HL-60 (cell line): ENCODE data around the gene WNT3.

Experiments
- DNase-seq, 2 experiments: peaks; one replicate each; pipeline ENCODE4 v3.0.0-alpha.2; 2010 to 2020; ENCODE audit warnings: low read depth in 1 of 2, low spot score in 1 of 2
- H3K27ac ChIP-seq: fragments of 250-450 bp; sonication (Bioruptor Pico); replicated peaks from 2 replicates; pipeline ENCODE4 v1.5.1; 2020; ENCODE audit warnings: mild to moderate bottlenecking, moderate library complexity
- H3K27me3 ChIP-seq: fragments of 250-450 bp; sonication (Bioruptor Pico); 2 replicates; pipeline ENCODE4 v1.5.1; 2021; ENCODE audit warnings: mild to moderate bottlenecking, moderate library complexity; ENCODE audit not compliant: insufficient read depth, poor library complexity, severe bottlenecking
- H3K4me3 ChIP-seq: replicated peaks from 2 replicates; pipeline ENCODE4 v1.5.1; 2011; ENCODE audit warnings: mild to moderate bottlenecking, control low read depth, low read length; ENCODE audit not compliant: insufficient read depth
- GABPA ChIP-seq: IDR thresholded peaks from 2 replicates; pipeline ENCODE4 v1.6.1; 2012; ENCODE audit warnings: low read depth
- POLR2AphosphoS5 ChIP-seq: IDR thresholded peaks from 2 replicates; pipeline ENCODE4 v1.6.1; 2012; ENCODE audit warnings: low read depth
- REST ChIP-seq: IDR thresholded peaks from 2 replicates; pipeline ENCODE4 v1.6.1; 2012; ENCODE audit warnings: low read depth; ENCODE audit not compliant: insufficient replicate concordance
- SPI1 ChIP-seq: IDR thresholded peaks from 2 replicates; pipeline ENCODE4 v1.6.1; 2012; ENCODE audit warnings: low read depth, mild to moderate bottlenecking, borderline replicate concordance
- TF ChIP-seq, protein P1 (sequence below): IDR thresholded peaks from one replicate; pipeline ENCODE4 v1.5.1; 2011; ENCODE audit warnings: low read length, control low read depth, inconsistent platforms; ENCODE audit not compliant: insufficient read depth

Gene WNT3

DNA sequence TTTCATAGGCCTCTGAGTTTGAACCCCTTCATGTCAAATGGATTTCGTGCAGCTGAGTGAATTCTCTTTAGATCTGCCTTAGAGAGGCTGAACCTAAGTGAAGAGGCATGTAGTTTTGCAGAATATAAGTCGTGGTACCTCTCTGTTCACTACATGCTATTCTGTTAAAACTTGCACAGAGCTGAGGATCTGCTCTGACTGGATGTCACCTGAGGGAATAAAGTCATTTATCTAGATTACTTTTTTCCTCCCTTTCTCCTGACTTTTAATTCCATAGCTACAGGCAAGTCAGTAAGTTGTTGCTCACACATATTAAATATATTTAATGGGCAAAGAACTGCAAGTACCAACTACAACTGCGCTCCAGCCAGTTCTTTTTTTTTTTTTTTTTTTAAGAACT is 64.7 kb downstream of the WNT3 start:
- DNase-seq: no peak
- H3K4me3 ChIP-seq: no peak overlapping the region
- no peaks in the 10 kb centered on the region for H3K27me3 ChIP-seq
- TF ChIP-seq REST (no peak), SPI1 (no peak)
- H3K27ac ChIP-seq: no peak overlapping the region

DNA sequence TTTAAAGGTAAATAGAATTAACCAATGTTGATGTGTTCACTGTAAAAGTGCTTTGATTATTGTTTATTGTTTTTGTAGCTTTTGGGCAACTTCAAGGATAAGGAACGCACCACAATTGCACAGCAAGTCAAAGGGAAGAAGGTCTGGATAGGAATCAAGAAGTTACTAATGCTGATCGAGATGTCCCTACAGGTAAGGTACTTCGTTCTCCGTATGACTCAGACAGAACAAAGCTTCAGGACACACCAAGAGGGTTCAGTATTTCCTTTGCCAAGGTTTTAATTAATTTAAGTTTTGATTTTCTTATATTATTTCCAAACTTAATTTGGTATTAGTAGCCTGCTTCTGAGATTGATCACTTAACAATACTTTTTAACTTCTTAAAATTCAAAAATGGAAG is 67.1 kb downstream of the WNT3 start:
- no peak for DNase-seq
- Histone ChIP-seq H3K27ac (no peak overlapping the region), H3K4me3 (no peak overlapping the region), H3K27me3 (no peaks in the 10 kb centered on the region)
- TF ChIP-seq, protein P1, sequence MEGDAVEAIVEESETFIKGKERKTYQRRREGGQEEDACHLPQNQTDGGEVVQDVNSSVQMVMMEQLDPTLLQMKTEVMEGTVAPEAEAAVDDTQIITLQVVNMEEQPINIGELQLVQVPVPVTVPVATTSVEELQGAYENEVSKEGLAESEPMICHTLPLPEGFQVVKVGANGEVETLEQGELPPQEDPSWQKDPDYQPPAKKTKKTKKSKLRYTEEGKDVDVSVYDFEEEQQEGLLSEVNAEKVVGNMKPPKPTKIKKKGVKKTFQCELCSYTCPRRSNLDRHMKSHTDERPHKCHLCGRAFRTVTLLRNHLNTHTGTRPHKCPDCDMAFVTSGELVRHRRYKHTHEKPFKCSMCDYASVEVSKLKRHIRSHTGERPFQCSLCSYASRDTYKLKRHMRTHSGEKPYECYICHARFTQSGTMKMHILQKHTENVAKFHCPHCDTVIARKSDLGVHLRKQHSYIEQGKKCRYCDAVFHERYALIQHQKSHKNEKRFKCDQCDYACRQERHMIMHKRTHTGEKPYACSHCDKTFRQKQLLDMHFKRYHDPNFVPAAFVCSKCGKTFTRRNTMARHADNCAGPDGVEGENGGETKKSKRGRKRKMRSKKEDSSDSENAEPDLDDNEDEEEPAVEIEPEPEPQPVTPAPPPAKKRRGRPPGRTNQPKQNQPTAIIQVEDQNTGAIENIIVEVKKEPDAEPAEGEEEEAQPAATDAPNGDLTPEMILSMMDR: no peak
- TF ChIP-seq GABPA: no peak
- TF ChIP-seq REST: no peak
- TF ChIP-seq SPI1: no peak
- no peak for TF ChIP-seq POLR2AphosphoS5

DNA sequence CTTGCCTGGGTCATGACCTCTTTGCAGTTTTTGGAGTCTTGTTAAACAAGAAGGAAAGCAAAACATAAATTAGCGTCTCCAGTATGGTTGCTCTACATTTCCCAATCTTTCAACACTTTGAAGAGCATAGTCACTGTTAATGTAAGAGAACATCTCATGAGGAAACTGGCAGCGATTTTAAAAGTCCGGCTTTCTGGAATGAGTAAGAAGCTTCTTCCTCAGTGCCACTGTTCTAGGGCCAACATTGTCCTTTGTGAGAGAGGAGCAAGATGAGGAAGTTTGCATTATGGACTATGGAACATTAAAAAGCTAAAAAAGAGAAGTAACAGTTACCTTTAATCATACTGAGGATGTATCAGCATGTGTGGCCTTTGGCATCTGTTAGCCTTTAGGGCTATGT is 73.1 kb downstream of the WNT3 start:
- TF ChIP-seq, protein P1: no peak
- TF ChIP-seq GABPA (no peak), POLR2AphosphoS5 (no peak), SPI1 (no peak)
- H3K27ac ChIP-seq: no peak overlapping the region
- no peak overlapping the region for H3K4me3 ChIP-seq
- H3K27me3 ChIP-seq: no peaks in the 10 kb centered on the region
- DNase-seq: peak in 1 of 2 experiments; percentile 11

GRCh38 chr17:46744441-46744840 is 74.1 kb downstream of the WNT3 start:
- no peak for TF ChIP-seq REST
- no peak for TF ChIP-seq SPI1
- TF ChIP-seq GABPA: no peak
- TF ChIP-seq, protein P1: no peak
- no peak for TF ChIP-seq POLR2AphosphoS5
- no peaks in the 10 kb centered on the region for H3K27me3 ChIP-seq
- no peak overlapping the region for H3K4me3 ChIP-seq
- no peak for DNase-seq
- H3K27ac ChIP-seq: no peak overlapping the region
